ENCODE data around the gene EMC7. TPM values are rescaled to one million over a fixed set of nuclear protein-coding genes. Genes with fewer than 3 reads are reported as not detected.

The EMC7 gene
- total and polyA plus RNA-seq, 9 of the 15 experiments (the other 6 are each of a cell fraction or from before 2014, with no cell fraction given): 25.8 to 92.8 (median 49.7) TPM

DNA sequence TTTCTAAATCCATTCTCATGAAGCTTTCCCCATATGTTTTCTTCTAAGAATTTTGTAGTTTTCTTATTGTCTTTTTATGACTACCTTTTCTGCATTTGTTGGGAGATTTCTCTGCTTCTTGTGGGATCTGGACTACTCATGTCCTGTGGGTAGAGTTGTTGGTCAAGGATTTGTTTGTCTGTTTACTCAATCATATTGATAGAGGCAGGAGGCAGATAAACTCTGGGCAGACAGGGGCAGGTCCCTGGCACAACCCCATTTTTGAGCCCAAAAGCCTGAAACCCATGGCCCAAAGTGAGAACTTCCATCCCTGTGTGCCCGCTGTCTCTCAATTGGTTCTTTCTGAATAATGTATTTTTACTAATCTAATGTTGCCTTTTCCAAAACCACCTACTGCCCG lies 12.6 kb upstream of the EMC7 start:
- no TSS peak for BruUV-seq (replicated peaks)
- FAIRE-seq: no peak
- no peaks in the 10 kb centered on the region for H3K4me1 ChIP-seq (replicated peaks in 1 of 2; ENCODE audit: control insufficient read depth in 2 of 2, insufficient read depth in 2 of 2, low read length in 2 of 2)
- intact Hi-C loops (cut with micrococcal nuclease): no loop called here
- ChIA-PET POLR2A (interaction anchor here (1.0 to 1.1 kb wide), 2 partner anchors 11 to 96 kb away, joined by 3 read pairs; partner anchors contain the start of gene KATNBL1), CTCF (ENCODE audit: low intra/inter-chr PET ratio) (no interaction called here)
- H3K27ac ChIP-seq (ENCODE audit: extremely low read depth, low read depth, low read length): no peak overlapping the region
- no peaks in the 10 kb centered on the region for H3K79me2 ChIP-seq (ENCODE audit: control insufficient read depth, insufficient read depth, low read length)
- no peak overlapping the region for H2AFZ ChIP-seq (ENCODE audit: low read depth, low read length)
- no peaks in the 10 kb centered on the region for H3K27me3 ChIP-seq (ENCODE audit: control insufficient read depth in 2 of 2, insufficient read depth in 2 of 2, low read length in 2 of 2)
- 29% methylated on average over 2 of the region's 2 CpGs for WGBS (ENCODE audit: insufficient coverage, low coverage, missing lambda C conversion rate)
- H3K36me3 ChIP-seq (ENCODE audit: control insufficient read depth, insufficient read depth, low read length): no peaks in the 10 kb centered on the region
- H3K4me3 ChIP-seq: no peak overlapping the region
- no peak for DNase-seq (ENCODE audit: extremely low read depth in 1 of 4, low spot score in 3 of 4)
- no peak overlapping the region for H3K4me2 ChIP-seq (ENCODE audit: insufficient read depth, low read length)
- no peaks in the 10 kb centered on the region for H3K9me1 ChIP-seq (ENCODE audit: control insufficient read depth, insufficient read depth, low read length)
- H3K9ac ChIP-seq (ENCODE audit: insufficient read depth in 1 of 2, low read depth in 2 of 2, low read length in 2 of 2): no peak overlapping the region
- no peaks in the 10 kb centered on the region for H3K9me3 ChIP-seq (replicated peaks; ENCODE audit: control insufficient read depth, insufficient read depth, low read depth, low read length)
- ATAC-seq: no peak
- H4K20me1 ChIP-seq (replicated peaks; ENCODE audit: control insufficient read depth, insufficient read depth, low read length): no peaks in the 10 kb centered on the region
- no peak for TF ChIP-seq PTBP1 (IDR thresholded peaks at IDR 0.05; ENCODE audit: low read depth, low read length)
- TF ChIP-seq HDAC2 (IDR thresholded peaks at IDR 0.05): no peak
- no peak for TF ChIP-seq CEBPB (tag; IDR thresholded peaks at IDR 0.05)
- TF ChIP-seq L3MBTL2 (IDR thresholded peaks at IDR 0.05): no peak
- TF ChIP-seq, protein P1, sequence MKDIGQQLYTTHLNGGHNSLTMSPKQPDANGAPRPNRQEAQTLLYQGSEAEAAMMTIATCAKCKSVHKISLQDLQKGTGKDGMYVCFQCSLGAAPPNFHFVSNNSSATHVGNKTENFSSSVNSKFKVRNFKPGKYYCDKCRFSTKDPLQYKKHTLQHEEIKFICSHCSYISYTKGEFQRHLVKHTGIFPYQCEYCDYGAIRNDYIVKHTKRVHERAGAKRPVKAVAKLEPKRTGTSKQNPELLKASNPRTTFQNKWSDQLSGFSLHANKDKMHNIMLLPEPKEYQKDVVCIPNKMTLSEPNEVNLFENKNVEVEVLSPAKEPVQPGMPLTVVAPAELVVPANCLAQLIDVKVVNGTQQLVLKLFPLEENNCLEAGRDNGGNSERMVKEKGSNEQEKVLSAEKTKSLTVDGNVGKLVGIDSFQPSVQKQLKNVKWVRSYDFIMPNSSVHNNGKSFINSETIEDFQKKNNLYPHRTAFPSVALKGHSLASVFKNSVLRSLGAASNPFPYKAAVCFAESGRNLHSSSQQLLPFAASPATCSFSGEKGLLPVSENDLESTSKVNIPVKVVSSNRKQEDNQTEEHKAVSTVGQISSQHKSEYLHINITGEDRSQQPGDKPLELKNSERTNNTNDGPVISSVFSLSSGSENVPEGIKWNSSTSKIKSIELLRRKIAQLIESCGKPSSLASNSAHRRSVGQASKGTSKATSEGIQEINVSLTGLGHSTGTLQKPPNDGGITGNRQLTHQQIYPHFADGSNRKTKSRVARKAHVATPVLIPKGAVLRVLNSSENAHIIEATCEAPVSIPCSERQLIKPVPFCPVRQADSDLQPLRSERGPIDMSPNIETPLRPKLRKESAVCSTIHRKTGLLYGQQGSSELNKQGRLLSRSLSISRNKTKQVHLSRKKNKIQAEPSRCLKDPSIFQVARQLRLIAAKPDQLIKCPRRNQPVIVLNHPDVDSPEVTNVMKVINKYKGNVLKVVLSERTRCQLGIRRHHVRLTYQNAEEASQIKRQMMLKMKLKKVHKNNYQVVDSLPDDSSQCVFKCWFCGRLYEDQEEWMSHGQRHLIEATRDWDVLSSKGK (CRISPR knock-in tag; IDR thresholded peaks at IDR 0.05): no peak
- no peak for TF ChIP-seq CCAR2 (IDR thresholded peaks at IDR 0.05; ENCODE audit: low read depth, low read length)
- TF ChIP-seq KLF1 (tag; IDR thresholded peaks at IDR 0.05): no peak
- TF ChIP-seq, protein P2, sequence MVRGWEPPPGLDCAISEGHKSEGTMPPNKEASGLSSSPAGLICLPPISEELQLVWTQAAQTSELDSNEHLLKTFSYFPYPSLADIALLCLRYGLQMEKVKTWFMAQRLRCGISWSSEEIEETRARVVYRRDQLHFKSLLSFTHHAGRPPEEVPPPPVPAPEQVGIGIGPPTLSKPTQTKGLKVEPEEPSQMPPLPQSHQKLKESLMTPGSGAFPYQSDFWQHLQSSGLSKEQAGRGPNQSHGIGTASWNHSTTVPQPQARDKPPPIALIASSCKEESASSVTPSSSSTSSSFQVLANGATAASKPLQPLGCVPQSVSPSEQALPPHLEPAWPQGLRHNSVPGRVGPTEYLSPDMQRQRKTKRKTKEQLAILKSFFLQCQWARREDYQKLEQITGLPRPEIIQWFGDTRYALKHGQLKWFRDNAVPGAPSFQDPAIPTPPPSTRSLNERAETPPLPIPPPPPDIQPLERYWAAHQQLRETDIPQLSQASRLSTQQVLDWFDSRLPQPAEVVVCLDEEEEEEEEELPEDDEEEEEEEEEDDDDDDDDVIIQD (CRISPR knock-in tag; IDR thresholded peaks at IDR 0.05): no peak
- no peak for TF ChIP-seq MCM5 (IDR thresholded peaks at IDR 0.05; ENCODE audit: low read depth)
- TF ChIP-seq MTF1 (CRISPR knock-in tag; IDR thresholded peaks at IDR 0.05; ENCODE audit: borderline replicate concordance): no peak
- TF ChIP-seq ZNF347 (CRISPR knock-in tag; IDR thresholded peaks at IDR 0.05; ENCODE audit: low read depth): no peak
- in situ Hi-C loops (cut with MboI): no loop called here

Measured in K562 (cell line).